SK-N-DZ (cell line): ENCODE measurements around the gene TIPRL.

Experiments used
- small RNA-seq, 2 experiments: library from RNA; depleted of rRNA; stranded (forward); fragments of <200 nt; gene quantifications; one replicate each; pipeline ENCODE3, GENCODE V24; 2014

Gene TIPRL

Small RNA genes within 50 kb of the gene (small RNA-seq; reads per million reads assigned to genes)
- 0 reads per million in 2 experiments for gene AL021397.1
